Panc1 (cell line): Measurements from ENCODE around the gene GNS. TPM values are rescaled to one million over a fixed set of nuclear protein-coding genes. Genes with fewer than 3 reads are reported as not detected.
A peak's percentile ranks its signal among the peaks of the same experiment; 100 is the strongest.

Experiments used
- ATAC-seq: fragments of 200-7000 bp; cut with Tn5 transposase; 2 replicates; pipeline ENCODE4 v1.9.1; 2020; ENCODE audit warnings: mild to moderate bottlenecking, moderate library complexity
- BruUV-seq: library from RNA; stranded (reverse); fragments of 400-500 nt; replicated peaks from 2 replicates; lab custom pipeline; 2021; lab: Mats Ljungman, UMichigan
- CTCF ChIA-PET: fragments of 300-600 bp; sonication (Branson Sonifier 250); formaldehyde crosslinking; loops from one replicate; lab custom pipeline; 2022; ENCODE audit warnings: antibody characterized with exemption; lab: Charles Lee
- POLR2A ChIA-PET: fragments of 300-600 bp; sonication (Branson Sonifier 250); formaldehyde crosslinking; loops from one replicate; lab custom pipeline; 2022; ENCODE audit warnings: antibody characterized with exemption; lab: Charles Lee
- DNase-seq: peaks from one replicate; pipeline ENCODE4 v3.0.0-alpha.2; 2010; ENCODE audit warnings: low read depth, low spot score
- H3K27ac ChIP-seq: 2 replicates; pipeline ENCODE4 v1.5.1; 2011; ENCODE audit warnings: mild to moderate bottlenecking, low read length, inconsistent platforms
- H3K27me3 ChIP-seq: fragments of 200-500 bp; sonication (Bioruptor generic); 2 replicates; pipeline ENCODE4 v1.6.0; 2014; ENCODE audit warnings: low read length, inconsistent platforms; ENCODE audit not compliant: control insufficient read depth, insufficient read depth
- H3K36me3 ChIP-seq: fragments of 200-500 bp; sonication (Bioruptor generic); 2 replicates; pipeline ENCODE4 v1.5.1; 2014; ENCODE audit warnings: inconsistent platforms, mild to moderate bottlenecking, low read length, moderate library complexity; ENCODE audit not compliant: control insufficient read depth, insufficient read depth
- H3K4me1 ChIP-seq: 2 replicates; pipeline ENCODE4 v1.5.1; 2011; ENCODE audit warnings: inconsistent platforms, mild to moderate bottlenecking, low read length, moderate library complexity; ENCODE audit not compliant: control insufficient read depth, insufficient read depth
- H3K4me3 ChIP-seq, 2 experiments: 2 replicates each; pipeline ENCODE4 v1.5.1; 2011 to 2012; ENCODE audit warnings: low read depth in 2 of 2, low read length in 2 of 2, mild to moderate bottlenecking in 2 of 2, inconsistent platforms in 1 of 2, moderate library complexity in 1 of 2
- H3K9me3 ChIP-seq: fragments of 200-500 bp; sonication (Bioruptor generic); 2 replicates; pipeline ENCODE4 v1.5.1; 2014; ENCODE audit warnings: low read depth, mild to moderate bottlenecking, inconsistent platforms, low read length, moderate library complexity; ENCODE audit not compliant: control insufficient read depth, insufficient read depth
- POLR2AphosphoS5 ChIP-seq: IDR thresholded peaks from 2 replicates; pipeline ENCODE4 v1.6.1; 2012; ENCODE audit warnings: mild to moderate bottlenecking, low read depth, low read length, moderate library complexity
- SIN3A ChIP-seq: IDR thresholded peaks from 2 replicates; pipeline ENCODE4 v1.6.1; 2012; ENCODE audit warnings: low read depth, mild to moderate bottlenecking, low read length, moderate library complexity, borderline replicate concordance; ENCODE audit not compliant: insufficient read depth
- TCF7L2 ChIP-seq: IDR thresholded peaks from 2 replicates; pipeline ENCODE4 v1.6.1; 2011; ENCODE audit warnings: mild to moderate bottlenecking, low read depth, low read length, inconsistent platforms
- in situ Hi-C: cut with HindIII; loops from 2 replicates; pipeline ENCODE4 v1.10.0; 2016; ENCODE audit warnings: low sequenced_read_pairs, low pct_unique_long_range_greater_than_20kb
- intact Hi-C: fragments of 100-400 bp; cut with micrococcal nuclease; formaldehyde crosslinking; loops from one replicate; pipeline ENCODE4 v1.10.0; 2022; ENCODE audit not compliant: unreplicated experiment
- total RNA-seq: library from RNA; stranded (reverse); gene quantifications from one replicate; pipeline ENCODE4 v1.2.1, GENCODE V29; 2021; ENCODE audit not compliant: unreplicated experiment
- TF ChIP-seq, protein P1 (sequence below): fragments of 450-650 bp; IDR thresholded peaks from 2 replicates; pipeline ENCODE4 v1.5.1; 2017; ENCODE audit warnings: mild to moderate bottlenecking
- TF ChIP-seq, protein P2 (sequence below), 2 experiments: IDR thresholded peaks; 2 replicates each; pipeline ENCODE4 v1.6.1; 2011 to 2012; ENCODE audit warnings: low read depth in 2 of 2, control low read depth in 1 of 2, low read length in 1 of 2, mild to moderate bottlenecking in 1 of 2, moderate library complexity in 1 of 2; ENCODE audit not compliant: insufficient read depth in 1 of 2

The GNS gene
- total RNA-seq, 1 experiment from 2014 or later: 117 TPM

DNA sequence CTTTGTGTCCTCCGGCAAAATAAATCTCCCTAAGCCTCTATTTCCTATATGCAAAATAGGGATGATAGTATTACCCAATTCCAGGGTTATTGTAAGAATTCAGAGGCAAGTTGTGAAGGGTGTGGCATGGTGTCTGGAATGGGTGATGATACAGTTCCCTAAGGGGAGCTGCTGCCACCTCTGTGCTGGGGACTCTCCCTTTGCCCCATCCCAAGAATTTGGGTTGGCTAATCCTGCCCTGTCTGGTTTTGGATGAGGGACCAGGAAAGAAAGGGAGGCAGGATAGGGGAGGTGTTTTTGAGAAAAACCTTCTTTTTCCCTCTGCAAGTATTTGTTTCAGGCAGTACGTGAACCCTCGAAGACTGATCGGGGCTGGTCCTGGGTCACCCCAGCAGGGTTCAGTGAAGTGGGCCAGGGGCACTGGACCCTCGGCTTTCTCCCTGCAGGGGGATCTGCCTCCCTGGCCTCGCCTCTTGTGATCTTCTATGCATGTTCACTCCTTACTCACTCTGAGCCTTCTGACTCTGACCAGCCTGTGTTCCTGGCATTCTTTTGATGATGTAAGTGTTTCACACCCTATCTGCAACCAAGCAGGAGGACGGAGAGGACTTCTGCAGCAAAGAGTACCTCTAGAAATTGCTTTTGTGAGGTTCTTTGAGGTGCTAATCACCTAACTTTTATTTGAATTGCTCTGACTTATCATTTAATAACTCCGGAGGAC, 88.1 kb downstream of the GNS start:
- no TSS peak for BruUV-seq
- DNase-seq (no peak), ATAC-seq (peak; percentile 65)
- intact Hi-C loops: no loop called here
- H3K4me1 ChIP-seq: peaks cover 96% of the 10 kb centered on the region
- H3K36me3 ChIP-seq: no peaks in the 10 kb centered on the region
- TF ChIP-seq, protein P1, sequence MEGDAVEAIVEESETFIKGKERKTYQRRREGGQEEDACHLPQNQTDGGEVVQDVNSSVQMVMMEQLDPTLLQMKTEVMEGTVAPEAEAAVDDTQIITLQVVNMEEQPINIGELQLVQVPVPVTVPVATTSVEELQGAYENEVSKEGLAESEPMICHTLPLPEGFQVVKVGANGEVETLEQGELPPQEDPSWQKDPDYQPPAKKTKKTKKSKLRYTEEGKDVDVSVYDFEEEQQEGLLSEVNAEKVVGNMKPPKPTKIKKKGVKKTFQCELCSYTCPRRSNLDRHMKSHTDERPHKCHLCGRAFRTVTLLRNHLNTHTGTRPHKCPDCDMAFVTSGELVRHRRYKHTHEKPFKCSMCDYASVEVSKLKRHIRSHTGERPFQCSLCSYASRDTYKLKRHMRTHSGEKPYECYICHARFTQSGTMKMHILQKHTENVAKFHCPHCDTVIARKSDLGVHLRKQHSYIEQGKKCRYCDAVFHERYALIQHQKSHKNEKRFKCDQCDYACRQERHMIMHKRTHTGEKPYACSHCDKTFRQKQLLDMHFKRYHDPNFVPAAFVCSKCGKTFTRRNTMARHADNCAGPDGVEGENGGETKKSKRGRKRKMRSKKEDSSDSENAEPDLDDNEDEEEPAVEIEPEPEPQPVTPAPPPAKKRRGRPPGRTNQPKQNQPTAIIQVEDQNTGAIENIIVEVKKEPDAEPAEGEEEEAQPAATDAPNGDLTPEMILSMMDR: no peak
- peak; percentile 64 for TF ChIP-seq TCF7L2
- H3K4me3 ChIP-seq: peak overlapping the region in 1 of 2 experiments; percentile 36; a peak in 2 of 4 replicates
- no peaks in the 10 kb centered on the region for H3K27me3 ChIP-seq
- in situ Hi-C loops: no loop called here
- peak overlapping the region; percentile 98 for H3K27ac ChIP-seq
- no peaks in the 10 kb centered on the region for H3K9me3 ChIP-seq
- POLR2A ChIA-PET: no interaction called here
- CTCF ChIA-PET: interaction anchor here (0.5 kb wide), 1 partner anchor 23 kb away, joined by 3 read pairs; no protein-coding TSS in a partner anchor

DNA sequence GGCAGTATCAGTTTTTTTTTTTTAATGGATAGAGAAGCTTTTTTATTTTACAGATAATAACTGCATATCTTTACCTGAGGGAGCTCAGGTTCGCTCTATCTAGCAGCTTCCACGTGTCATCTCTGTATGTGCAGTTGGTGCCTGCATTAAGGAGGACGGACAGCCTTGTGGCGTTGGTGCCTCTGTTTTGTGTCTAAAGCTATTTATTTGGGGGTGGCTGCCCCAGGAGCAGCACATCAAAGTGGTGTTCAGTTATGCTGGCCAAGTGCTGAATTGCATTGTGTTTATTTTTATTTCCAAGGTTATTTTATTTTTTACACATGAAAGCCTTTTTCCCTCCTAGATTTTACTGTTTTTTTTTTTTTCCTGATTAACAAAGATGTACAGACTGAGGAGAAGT, 89.2 kb downstream of the GNS start:
- CTCF ChIA-PET: no interaction called here
- TF ChIP-seq, protein P1: no peak
- TF ChIP-seq, protein P2, sequence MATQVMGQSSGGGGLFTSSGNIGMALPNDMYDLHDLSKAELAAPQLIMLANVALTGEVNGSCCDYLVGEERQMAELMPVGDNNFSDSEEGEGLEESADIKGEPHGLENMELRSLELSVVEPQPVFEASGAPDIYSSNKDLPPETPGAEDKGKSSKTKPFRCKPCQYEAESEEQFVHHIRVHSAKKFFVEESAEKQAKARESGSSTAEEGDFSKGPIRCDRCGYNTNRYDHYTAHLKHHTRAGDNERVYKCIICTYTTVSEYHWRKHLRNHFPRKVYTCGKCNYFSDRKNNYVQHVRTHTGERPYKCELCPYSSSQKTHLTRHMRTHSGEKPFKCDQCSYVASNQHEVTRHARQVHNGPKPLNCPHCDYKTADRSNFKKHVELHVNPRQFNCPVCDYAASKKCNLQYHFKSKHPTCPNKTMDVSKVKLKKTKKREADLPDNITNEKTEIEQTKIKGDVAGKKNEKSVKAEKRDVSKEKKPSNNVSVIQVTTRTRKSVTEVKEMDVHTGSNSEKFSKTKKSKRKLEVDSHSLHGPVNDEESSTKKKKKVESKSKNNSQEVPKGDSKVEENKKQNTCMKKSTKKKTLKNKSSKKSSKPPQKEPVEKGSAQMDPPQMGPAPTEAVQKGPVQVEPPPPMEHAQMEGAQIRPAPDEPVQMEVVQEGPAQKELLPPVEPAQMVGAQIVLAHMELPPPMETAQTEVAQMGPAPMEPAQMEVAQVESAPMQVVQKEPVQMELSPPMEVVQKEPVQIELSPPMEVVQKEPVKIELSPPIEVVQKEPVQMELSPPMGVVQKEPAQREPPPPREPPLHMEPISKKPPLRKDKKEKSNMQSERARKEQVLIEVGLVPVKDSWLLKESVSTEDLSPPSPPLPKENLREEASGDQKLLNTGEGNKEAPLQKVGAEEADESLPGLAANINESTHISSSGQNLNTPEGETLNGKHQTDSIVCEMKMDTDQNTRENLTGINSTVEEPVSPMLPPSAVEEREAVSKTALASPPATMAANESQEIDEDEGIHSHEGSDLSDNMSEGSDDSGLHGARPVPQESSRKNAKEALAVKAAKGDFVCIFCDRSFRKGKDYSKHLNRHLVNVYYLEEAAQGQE (IDR thresholded peaks at IDR 0.05; ENCODE audit: insufficient read depth in 1 of 2, low read depth in 2 of 2, low read length in 1 of 2): peak in 1 of 2 experiments; percentile 54; a peak in 2 of 4 replicates
- TF ChIP-seq POLR2AphosphoS5 (no peak), TCF7L2 (no peak; the same call in 1 of the 2 replicates), SIN3A (no peak)
- Histone ChIP-seq H3K9me3 (no peaks in the 10 kb centered on the region), H3K27ac (peak overlapping the region; percentile 98), H3K4me3 (peak overlapping the region in 1 of 2 experiments; percentile 29; a peak in 2 of 4 replicates), H3K4me1 (peaks cover 96% of the 10 kb centered on the region), H3K36me3 (no peaks in the 10 kb centered on the region), H3K27me3 (no peaks in the 10 kb centered on the region)
- ATAC-seq (no peak), DNase-seq (no peak)
- BruUV-seq: no TSS peak
- in situ Hi-C loops (no loop called here), intact Hi-C loops (no loop called here)
- POLR2A ChIA-PET: no interaction called here
